HCT116 (cell line): ENCODE data around the gene SIX3. TPM values are rescaled to one million over a fixed set of nuclear protein-coding genes. Genes with fewer than 3 reads are reported as not detected.

ENCODE experiments used
- ATAC-seq: fragments of 200-7000 bp; cut with Tn5 transposase; 2 replicates; pipeline ENCODE4 v1.9.1; 2020; ENCODE audit warnings: mild to moderate bottlenecking, moderate library complexity
- BruUV-seq: library from RNA; stranded (reverse); fragments of 400-500 nt; replicated peaks from 2 replicates; lab custom pipeline; 2021; lab: Mats Ljungman, UMichigan
- CTCF ChIA-PET: fragments of 300-600 bp; sonication (Branson Sonifier 250); formaldehyde crosslinking; loops from one replicate; lab custom pipeline; 2021; ENCODE audit warnings: antibody characterized with exemption; lab: Charles Lee
- POLR2A ChIA-PET: fragments of 300-600, 350-600 bp; sonication (Branson Sonifier 250); formaldehyde crosslinking; loops from one replicate; lab custom pipeline; 2021; ENCODE audit warnings: antibody characterized with exemption; lab: Charles Lee
- RAD21 ChIA-PET, 2 experiments: fragments of 300-600 bp; sonication (Branson Sonifier 250); formaldehyde crosslinking; loops; one replicate each; lab custom pipeline; 2023; ENCODE audit warnings: low total read pairs in 2 of 2; ENCODE audit not compliant: uncharacterized antibody in 2 of 2, unreplicated experiment in 2 of 2, low non-redundant PET in 1 of 2; lab: Charles Lee
- DNase-seq: peaks from one replicate; pipeline ENCODE4 v3.0.0-alpha.2; 2010; ENCODE audit warnings: low read depth, low spot score
- H2AFZ ChIP-seq: fragments of 200-600 bp; shearing (Covaris generic), sonication (generic); 2 replicates; pipeline ENCODE4 v1.6.1; 2017; ENCODE audit warnings: low read depth, mixed run types, mixed read lengths, antibody characterized with exemption, low read length; ENCODE audit not compliant: poor library complexity, severe bottlenecking
- H3K27ac ChIP-seq: 2 replicates; pipeline ENCODE4 v1.5.1; 2012; ENCODE audit warnings: low read depth, low read length
- H3K27me3 ChIP-seq: fragments of 200-600 bp; sonication (generic); 2 replicates; pipeline ENCODE4 v1.6.1; 2016; ENCODE audit warnings: mixed run types, low read length, mixed read lengths; ENCODE audit not compliant: insufficient read depth
- H3K36me3 ChIP-seq, 2 experiments: fragments of 200-500 bp in 1 of 2; fragments of 200-600 bp in 1 of 2; sonication (Bioruptor generic) in 1 of 2; sonication (generic) in 1 of 2; 2 replicates each; pipeline versions ENCODE4 v1.5.1 to v1.6.1; 2014 to 2016; ENCODE audit warnings: low read length in 2 of 2, inconsistent platforms in 1 of 2, mixed read lengths in 1 of 2, mixed run types in 1 of 2; ENCODE audit not compliant: insufficient read depth in 2 of 2, control insufficient read depth in 1 of 2
- H3K4me1 ChIP-seq, 2 experiments: fragments of 200-600 bp in 1 of 2; sonication (generic) in 1 of 2; 2 replicates each; pipeline versions ENCODE4 v1.5.1 to v1.6.1; 2012 to 2017; ENCODE audit warnings: low read length in 2 of 2, inconsistent platforms in 1 of 2, mild to moderate bottlenecking in 1 of 2, mixed read lengths in 1 of 2, mixed run types in 1 of 2, moderate library complexity in 1 of 2; ENCODE audit not compliant: insufficient read depth in 2 of 2, control insufficient read depth in 1 of 2
- H3K4me2 ChIP-seq: fragments of 200-600 bp; sonication (generic); 2 replicates; pipeline ENCODE4 v1.6.1; 2017; ENCODE audit warnings: mixed run types, low read length, mixed read lengths
- H3K4me3 ChIP-seq, 2 experiments: fragments of 200-600 bp in 1 of 2; sonication (generic) in 1 of 2; replicated peaks in 1 of 2; 2 replicates each; pipeline ENCODE4 v1.5.1; 2011 to 2016; ENCODE audit warnings: low read length in 2 of 2, control low read depth in 1 of 2, low read depth in 1 of 2, mild to moderate bottlenecking in 1 of 2, mixed read lengths in 1 of 2, mixed run types in 1 of 2
- H3K79me2 ChIP-seq: fragments of 200-600 bp; sonication (generic); 2 replicates; pipeline ENCODE4 v1.6.1; 2017; ENCODE audit warnings: mild to moderate bottlenecking, mixed run types, low read length, moderate library complexity, mixed read lengths; ENCODE audit not compliant: insufficient read depth
- H3K9ac ChIP-seq: fragments of 200-600 bp; sonication (generic); 2 replicates; pipeline ENCODE4 v1.6.1; 2016; ENCODE audit warnings: low read length, mixed read lengths
- H3K9me2 ChIP-seq: fragments of 200-600 bp; sonication (generic), shearing (Covaris generic); 2 replicates; pipeline ENCODE4 v1.6.1; 2017; ENCODE audit warnings: mixed run types, mild to moderate bottlenecking, moderate library complexity; ENCODE audit not compliant: insufficient read depth
- H3K9me3 ChIP-seq, 2 experiments: fragments of 200-500 bp in 1 of 2; fragments of 200-600 bp in 1 of 2; sonication (Bioruptor generic) in 1 of 2; sonication (generic) in 1 of 2; 2 replicates each; pipeline ENCODE4 v1.6.1; 2014 to 2017; ENCODE audit warnings: low read length in 2 of 2, mixed read lengths in 2 of 2, inconsistent platforms in 1 of 2, low read depth in 1 of 2, mild to moderate bottlenecking in 1 of 2, mixed run types in 1 of 2, moderate library complexity in 1 of 2; ENCODE audit not compliant: control insufficient read depth in 1 of 2, insufficient read depth in 1 of 2
- H4K20me1 ChIP-seq: fragments of 200-600 bp; sonication (generic), shearing (Covaris generic); 2 replicates; pipeline ENCODE4 v1.6.1; 2017; ENCODE audit warnings: mixed run types, mild to moderate bottlenecking, moderate library complexity; ENCODE audit not compliant: insufficient read depth
- SIN3A ChIP-seq: IDR thresholded peaks from 2 replicates; pipeline ENCODE4 v1.6.1; 2012; ENCODE audit warnings: low read depth
- YY1 ChIP-seq: IDR thresholded peaks from 2 replicates; pipeline ENCODE4 v1.6.1; 2011; ENCODE audit warnings: low read length, low read depth, moderate library complexity, mild to moderate bottlenecking; ENCODE audit not compliant: insufficient replicate concordance; ENCODE audit errors: extremely low read depth
- ZFX ChIP-seq: fragments of 450-650 bp; IDR thresholded peaks from 2 replicates; pipeline ENCODE4 v1.6.1; 2017
- intact Hi-C: fragments of 100-400 bp; cut with micrococcal nuclease; formaldehyde crosslinking; loops from 2 replicates; pipeline ENCODE4 v1.10.0; 2022
- total RNA-seq: library from RNA; stranded (reverse); gene quantifications from one replicate; pipeline ENCODE4 v1.2.1, GENCODE V29; 2021; ENCODE audit not compliant: unreplicated experiment
- TF ChIP-seq, protein P1 (sequence below): IDR thresholded peaks from 2 replicates; pipeline ENCODE4 v1.6.1; 2012
- TF ChIP-seq, protein P2 (sequence below): IDR thresholded peaks from 2 replicates; pipeline ENCODE4 v1.6.1; 2011; ENCODE audit warnings: mild to moderate bottlenecking, low read length, moderate library complexity; ENCODE audit not compliant: insufficient replicate concordance; ENCODE audit errors: extremely low read depth

The SIX3 gene
- total RNA-seq, 1 experiment from 2014 or later: 1.2 TPM

DNA sequence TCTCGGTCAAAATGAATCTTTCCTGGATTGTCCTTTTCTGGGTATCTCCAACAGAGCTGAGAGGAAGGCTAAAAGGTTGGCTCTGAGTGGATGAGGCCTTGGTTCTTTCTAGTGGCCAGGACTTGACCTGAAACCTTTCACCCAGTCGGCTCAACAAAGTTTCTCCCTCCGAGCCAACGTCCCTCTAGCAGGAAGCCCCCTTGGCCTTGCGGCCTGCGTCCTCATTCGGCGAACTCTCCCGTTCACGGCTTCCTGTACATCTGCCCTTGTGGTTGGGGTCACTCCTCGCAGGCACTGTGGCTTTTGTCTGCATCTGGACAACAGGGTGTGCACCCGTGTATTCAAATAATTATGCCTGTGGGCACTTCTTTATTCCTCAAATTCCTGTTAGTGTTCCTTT, 9.4 kb upstream of the SIX3 start:
- no TSS peak for BruUV-seq
- H4K20me1 ChIP-seq: no peaks in the 10 kb centered on the region
- ATAC-seq: no peak
- no peaks in the 10 kb centered on the region for H3K9me3 ChIP-seq
- H3K4me2 ChIP-seq: no peak overlapping the region
- H3K9ac ChIP-seq: no peak overlapping the region
- H3K79me2 ChIP-seq: no peaks in the 10 kb centered on the region
- H3K4me1 ChIP-seq: peaks cover 1 to 5% of the 10 kb centered on the region in 2 experiments; a peak in 3 of 4 replicates
- ChIA-PET POLR2A (no interaction called here), CTCF (no interaction called here), RAD21 (no interaction called here)
- H2AFZ ChIP-seq: no peak overlapping the region
- H3K36me3 ChIP-seq: no peaks in the 10 kb centered on the region
- H3K4me3 ChIP-seq: no peak overlapping the region
- no peak overlapping the region for H3K27ac ChIP-seq
- no peak for DNase-seq
- H3K27me3 ChIP-seq: no peaks in the 10 kb centered on the region
- no peaks in the 10 kb centered on the region for H3K9me2 ChIP-seq
- intact Hi-C loops: no loop called here
- TF ChIP-seq, protein P1, sequence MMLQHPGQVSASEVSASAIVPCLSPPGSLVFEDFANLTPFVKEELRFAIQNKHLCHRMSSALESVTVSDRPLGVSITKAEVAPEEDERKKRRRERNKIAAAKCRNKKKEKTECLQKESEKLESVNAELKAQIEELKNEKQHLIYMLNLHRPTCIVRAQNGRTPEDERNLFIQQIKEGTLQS: no peak
- TF ChIP-seq YY1: no peak

DNA sequence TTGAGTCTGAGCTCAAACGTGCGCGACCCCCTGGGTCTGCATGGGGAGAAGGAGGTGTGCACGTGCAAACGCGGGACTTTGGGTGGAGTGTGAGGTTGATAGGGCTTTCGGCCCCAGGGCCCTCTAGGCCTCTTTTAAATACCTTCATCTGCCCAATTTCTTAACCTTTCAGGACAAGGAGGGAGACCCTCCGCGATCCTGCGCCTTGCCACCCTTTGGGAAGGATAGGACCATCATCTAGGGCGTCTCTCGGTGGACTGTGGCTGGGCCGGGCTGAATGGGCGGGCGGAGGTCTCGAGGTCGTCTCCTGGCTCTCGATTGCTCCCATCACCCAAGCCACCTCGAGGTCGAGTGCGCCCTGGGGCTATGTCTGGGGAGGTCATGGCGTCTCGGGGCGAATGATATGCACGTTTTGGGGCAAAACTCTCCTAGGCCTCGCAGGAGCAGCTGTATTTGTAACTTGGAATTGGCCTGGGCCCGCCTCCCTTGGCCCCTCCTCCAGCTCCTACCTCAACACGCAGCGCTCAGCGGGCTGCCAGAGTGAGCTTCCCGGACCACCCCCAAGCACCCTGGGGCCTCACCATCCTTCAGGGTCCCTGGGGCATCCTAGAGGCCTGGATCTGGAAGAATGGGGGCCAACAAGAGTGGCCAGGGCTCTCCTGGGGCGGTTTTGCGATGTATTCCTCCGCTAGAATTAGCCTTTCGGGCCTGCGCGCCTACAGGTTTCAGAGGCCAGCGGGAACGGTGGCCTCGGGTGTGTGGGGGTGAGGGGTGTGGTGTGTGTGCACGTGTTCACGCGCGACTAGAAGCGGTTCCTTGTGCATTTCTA, 8.7 kb upstream of the SIX3 start:
- no peak overlapping the region for H3K9ac ChIP-seq
- intact Hi-C loops: no loop called here
- H3K4me1 ChIP-seq: peaks cover 2 to 12% of the 10 kb centered on the region in 2 experiments; a peak in 3 of 4 replicates
- no peaks in the 10 kb centered on the region for H3K27me3 ChIP-seq
- RAD21 ChIA-PET: no interaction called here
- BruUV-seq: no TSS peak
- no peaks in the 10 kb centered on the region for H3K79me2 ChIP-seq
- CTCF ChIA-PET: no interaction called here
- H3K4me3 ChIP-seq: no peak overlapping the region
- ATAC-seq (no peak), DNase-seq (no peak)
- TF ChIP-seq SIN3A: no peak
- TF ChIP-seq, protein P2, sequence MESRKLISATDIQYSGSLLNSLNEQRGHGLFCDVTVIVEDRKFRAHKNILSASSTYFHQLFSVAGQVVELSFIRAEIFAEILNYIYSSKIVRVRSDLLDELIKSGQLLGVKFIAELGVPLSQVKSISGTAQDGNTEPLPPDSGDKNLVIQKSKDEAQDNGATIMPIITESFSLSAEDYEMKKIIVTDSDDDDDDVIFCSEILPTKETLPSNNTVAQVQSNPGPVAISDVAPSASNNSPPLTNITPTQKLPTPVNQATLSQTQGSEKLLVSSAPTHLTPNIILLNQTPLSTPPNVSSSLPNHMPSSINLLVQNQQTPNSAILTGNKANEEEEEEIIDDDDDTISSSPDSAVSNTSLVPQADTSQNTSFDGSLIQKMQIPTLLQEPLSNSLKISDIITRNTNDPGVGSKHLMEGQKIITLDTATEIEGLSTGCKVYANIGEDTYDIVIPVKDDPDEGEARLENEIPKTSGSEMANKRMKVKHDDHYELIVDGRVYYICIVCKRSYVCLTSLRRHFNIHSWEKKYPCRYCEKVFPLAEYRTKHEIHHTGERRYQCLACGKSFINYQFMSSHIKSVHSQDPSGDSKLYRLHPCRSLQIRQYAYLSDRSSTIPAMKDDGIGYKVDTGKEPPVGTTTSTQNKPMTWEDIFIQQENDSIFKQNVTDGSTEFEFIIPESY: no peak
- no peak for TF ChIP-seq ZFX
- no peaks in the 10 kb centered on the region for H4K20me1 ChIP-seq
- H3K9me2 ChIP-seq: no peaks in the 10 kb centered on the region
- no peak overlapping the region for H2AFZ ChIP-seq
- no peaks in the 10 kb centered on the region for H3K36me3 ChIP-seq
- POLR2A ChIA-PET: no interaction called here
- H3K4me2 ChIP-seq: no peak overlapping the region
- no peak overlapping the region for H3K27ac ChIP-seq
- no peaks in the 10 kb centered on the region for H3K9me3 ChIP-seq
